Liver (tissue), 3 donors: ENCODE results near the gene TRIM56.

ENCODE experiments used
- HNF4G ChIP-seq: IDR thresholded peaks from 2 replicates; pipeline ENCODE4 v1.6.1; 2016; ENCODE audit warnings: antibody characterized with exemption
- RAD21 ChIP-seq, 2 donors: IDR thresholded peaks; 2 replicates each; pipeline ENCODE4 v1.6.1; 2016; ENCODE audit warnings: antibody characterized with exemption in 2 of 2, mild to moderate bottlenecking in 2 of 2
- YY1 ChIP-seq: IDR thresholded peaks from 2 replicates; pipeline ENCODE4 v1.6.1; 2016; ENCODE audit warnings: antibody characterized with exemption, mild to moderate bottlenecking
- TF ChIP-seq, protein P1 (sequence below): IDR thresholded peaks from 2 replicates; pipeline ENCODE4 v1.6.1; 2016; ENCODE audit warnings: antibody characterized with exemption
- TF ChIP-seq, protein P2 (sequence below): fragments of 150-350 bp; IDR thresholded peaks from 2 replicates; pipeline ENCODE4 v1.5.1; 2017; ENCODE audit warnings: improper control_type of control experiment, low read depth, low read length; ENCODE audit not compliant: missing input control
- TF ChIP-seq, protein P3 (sequence below): IDR thresholded peaks from 2 replicates; pipeline ENCODE4 v1.6.1; 2016; ENCODE audit warnings: antibody characterized with exemption, mild to moderate bottlenecking
- TF ChIP-seq, protein P4 (sequence below): IDR thresholded peaks from 2 replicates; pipeline ENCODE4 v1.6.1; 2016; ENCODE audit warnings: antibody characterized with exemption
- donor health status: healthy.
- donor health status: healthy.

DNA sequence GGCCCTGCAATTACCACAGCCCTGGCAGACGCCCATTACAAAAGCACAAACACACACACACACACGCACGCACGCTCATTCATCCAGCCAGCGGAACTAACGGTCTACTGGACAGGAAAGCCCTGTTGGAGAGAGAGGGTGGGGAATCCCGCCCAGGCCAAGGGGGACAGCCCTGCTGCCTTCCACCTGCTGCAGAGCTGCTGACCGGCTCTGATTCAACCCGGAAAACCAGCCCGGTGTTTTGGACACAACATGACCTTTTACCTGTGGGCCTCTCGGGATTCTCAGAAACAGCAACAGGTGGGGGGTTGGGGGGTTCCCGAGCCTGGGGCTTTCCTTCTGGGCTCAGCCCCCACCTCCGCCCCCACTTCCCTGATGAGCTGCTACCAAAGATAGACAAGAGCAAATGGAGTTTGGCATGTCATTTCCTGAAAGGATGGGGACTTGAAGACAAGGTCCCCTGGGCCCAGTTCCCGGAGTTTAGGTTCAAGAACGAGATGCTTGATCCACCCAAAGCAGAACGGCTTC is 23.1 kb downstream of the TRIM56 start:
- TF ChIP-seq, protein P1, sequence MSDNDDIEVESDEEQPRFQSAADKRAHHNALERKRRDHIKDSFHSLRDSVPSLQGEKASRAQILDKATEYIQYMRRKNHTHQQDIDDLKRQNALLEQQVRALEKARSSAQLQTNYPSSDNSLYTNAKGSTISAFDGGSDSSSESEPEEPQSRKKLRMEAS = peak; percentile 15
- TF ChIP-seq, protein P2, sequence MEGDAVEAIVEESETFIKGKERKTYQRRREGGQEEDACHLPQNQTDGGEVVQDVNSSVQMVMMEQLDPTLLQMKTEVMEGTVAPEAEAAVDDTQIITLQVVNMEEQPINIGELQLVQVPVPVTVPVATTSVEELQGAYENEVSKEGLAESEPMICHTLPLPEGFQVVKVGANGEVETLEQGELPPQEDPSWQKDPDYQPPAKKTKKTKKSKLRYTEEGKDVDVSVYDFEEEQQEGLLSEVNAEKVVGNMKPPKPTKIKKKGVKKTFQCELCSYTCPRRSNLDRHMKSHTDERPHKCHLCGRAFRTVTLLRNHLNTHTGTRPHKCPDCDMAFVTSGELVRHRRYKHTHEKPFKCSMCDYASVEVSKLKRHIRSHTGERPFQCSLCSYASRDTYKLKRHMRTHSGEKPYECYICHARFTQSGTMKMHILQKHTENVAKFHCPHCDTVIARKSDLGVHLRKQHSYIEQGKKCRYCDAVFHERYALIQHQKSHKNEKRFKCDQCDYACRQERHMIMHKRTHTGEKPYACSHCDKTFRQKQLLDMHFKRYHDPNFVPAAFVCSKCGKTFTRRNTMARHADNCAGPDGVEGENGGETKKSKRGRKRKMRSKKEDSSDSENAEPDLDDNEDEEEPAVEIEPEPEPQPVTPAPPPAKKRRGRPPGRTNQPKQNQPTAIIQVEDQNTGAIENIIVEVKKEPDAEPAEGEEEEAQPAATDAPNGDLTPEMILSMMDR = no peak
- TF ChIP-seq RAD21 (IDR thresholded peaks at IDR 0.05) = no peak
- TF ChIP-seq, protein P3, sequence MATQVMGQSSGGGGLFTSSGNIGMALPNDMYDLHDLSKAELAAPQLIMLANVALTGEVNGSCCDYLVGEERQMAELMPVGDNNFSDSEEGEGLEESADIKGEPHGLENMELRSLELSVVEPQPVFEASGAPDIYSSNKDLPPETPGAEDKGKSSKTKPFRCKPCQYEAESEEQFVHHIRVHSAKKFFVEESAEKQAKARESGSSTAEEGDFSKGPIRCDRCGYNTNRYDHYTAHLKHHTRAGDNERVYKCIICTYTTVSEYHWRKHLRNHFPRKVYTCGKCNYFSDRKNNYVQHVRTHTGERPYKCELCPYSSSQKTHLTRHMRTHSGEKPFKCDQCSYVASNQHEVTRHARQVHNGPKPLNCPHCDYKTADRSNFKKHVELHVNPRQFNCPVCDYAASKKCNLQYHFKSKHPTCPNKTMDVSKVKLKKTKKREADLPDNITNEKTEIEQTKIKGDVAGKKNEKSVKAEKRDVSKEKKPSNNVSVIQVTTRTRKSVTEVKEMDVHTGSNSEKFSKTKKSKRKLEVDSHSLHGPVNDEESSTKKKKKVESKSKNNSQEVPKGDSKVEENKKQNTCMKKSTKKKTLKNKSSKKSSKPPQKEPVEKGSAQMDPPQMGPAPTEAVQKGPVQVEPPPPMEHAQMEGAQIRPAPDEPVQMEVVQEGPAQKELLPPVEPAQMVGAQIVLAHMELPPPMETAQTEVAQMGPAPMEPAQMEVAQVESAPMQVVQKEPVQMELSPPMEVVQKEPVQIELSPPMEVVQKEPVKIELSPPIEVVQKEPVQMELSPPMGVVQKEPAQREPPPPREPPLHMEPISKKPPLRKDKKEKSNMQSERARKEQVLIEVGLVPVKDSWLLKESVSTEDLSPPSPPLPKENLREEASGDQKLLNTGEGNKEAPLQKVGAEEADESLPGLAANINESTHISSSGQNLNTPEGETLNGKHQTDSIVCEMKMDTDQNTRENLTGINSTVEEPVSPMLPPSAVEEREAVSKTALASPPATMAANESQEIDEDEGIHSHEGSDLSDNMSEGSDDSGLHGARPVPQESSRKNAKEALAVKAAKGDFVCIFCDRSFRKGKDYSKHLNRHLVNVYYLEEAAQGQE = no peak
- TF ChIP-seq, protein P4, sequence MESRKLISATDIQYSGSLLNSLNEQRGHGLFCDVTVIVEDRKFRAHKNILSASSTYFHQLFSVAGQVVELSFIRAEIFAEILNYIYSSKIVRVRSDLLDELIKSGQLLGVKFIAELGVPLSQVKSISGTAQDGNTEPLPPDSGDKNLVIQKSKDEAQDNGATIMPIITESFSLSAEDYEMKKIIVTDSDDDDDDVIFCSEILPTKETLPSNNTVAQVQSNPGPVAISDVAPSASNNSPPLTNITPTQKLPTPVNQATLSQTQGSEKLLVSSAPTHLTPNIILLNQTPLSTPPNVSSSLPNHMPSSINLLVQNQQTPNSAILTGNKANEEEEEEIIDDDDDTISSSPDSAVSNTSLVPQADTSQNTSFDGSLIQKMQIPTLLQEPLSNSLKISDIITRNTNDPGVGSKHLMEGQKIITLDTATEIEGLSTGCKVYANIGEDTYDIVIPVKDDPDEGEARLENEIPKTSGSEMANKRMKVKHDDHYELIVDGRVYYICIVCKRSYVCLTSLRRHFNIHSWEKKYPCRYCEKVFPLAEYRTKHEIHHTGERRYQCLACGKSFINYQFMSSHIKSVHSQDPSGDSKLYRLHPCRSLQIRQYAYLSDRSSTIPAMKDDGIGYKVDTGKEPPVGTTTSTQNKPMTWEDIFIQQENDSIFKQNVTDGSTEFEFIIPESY = no peak
- TF ChIP-seq YY1 = no peak
- no peak for TF ChIP-seq HNF4G
